ENCODE measurements around the gene TMEM69. TPM values are rescaled to one million over a fixed set of nuclear protein-coding genes. Genes with fewer than 3 reads are reported as not detected.
"Not testable (repeated sequence)": the region's sequence is repeated elsewhere in the genome, so short reads cannot be mapped to it uniquely, and the experiment has no call there.

The TMEM69 gene, protein sequence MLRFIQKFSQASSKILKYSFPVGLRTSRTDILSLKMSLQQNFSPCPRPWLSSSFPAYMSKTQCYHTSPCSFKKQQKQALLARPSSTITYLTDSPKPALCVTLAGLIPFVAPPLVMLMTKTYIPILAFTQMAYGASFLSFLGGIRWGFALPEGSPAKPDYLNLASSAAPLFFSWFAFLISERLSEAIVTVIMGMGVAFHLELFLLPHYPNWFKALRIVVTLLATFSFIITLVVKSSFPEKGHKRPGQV
- 7.5 TPM for total RNA-seq (ENCODE audit: insufficient read depth, low replicate concordance)

DNA sequence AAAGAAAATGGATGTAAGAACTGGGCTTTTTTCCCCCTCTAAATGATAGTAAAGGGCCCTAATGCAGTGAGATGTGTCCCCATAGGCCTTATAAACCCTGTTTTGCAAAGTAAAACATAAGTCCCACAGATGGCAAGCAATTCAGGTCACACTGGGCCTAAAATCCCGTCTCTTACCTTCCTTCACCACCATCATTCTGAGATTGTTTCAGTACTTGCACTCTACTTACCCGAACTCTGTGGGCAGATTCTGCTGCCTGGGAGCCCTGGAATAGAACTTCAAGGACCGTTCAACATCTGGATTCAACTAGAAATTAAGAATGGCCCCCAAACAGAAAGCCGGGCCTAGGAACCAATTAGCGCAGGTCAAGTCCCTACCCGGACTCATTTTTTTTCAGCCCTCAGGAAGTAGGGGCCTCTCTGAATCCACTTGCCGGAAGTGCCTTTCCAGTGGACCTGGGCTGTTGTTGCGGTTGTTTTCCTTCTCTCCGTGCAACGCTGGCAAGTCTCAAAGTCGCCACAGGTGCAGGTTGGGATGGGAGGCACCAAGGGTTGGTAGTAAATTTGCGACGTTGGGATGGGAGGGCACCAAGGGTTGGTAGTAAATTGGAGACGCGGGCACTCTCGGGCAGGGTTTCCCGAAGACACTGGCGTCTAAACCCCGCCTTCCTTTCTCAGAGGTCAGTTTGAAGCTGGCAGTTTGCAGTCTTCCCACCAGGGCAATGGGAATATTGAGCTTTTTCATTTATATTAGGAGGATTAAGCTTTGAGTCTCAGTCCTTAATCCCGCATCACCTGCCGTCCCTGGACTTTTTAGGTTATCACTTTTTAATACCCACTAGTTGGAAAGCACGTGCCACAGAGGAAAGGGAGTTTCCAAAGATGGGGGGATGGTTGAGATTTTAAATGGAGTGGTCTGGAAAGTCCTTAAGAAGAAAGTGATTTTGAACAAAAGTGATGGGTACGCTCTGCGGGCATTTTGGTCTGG, at the start of gene TMEM69:
TMEM69 (plus strand) TSS at position 428 of the 987 bp plus-strand sequence. CDS start 2,888 bp downstream, outside the sequence.
- DNase-seq (ENCODE audit: low spot score) = peak; percentile 93

DNA sequence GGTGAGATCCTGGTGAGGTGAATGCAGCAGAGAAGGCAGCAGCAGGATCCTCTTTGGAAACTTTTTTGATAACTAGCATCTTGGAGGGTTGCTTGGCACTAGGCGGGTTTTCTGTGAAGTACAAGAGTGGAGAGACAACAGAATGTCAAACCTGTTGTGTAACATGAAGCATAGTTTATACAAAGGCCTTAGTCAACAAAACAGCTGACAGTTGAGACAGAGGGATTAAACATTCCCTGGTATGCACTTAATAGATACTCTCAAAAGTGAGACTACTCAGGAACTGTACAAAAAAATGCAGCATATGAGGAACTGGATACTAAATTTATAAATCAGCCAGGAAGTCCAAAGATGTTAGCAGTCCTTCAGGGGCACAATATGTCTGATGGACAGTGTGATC, 47.7 kb upstream of the TMEM69 start:
- DNase-seq (ENCODE audit: low spot score) = no peak

DNA sequence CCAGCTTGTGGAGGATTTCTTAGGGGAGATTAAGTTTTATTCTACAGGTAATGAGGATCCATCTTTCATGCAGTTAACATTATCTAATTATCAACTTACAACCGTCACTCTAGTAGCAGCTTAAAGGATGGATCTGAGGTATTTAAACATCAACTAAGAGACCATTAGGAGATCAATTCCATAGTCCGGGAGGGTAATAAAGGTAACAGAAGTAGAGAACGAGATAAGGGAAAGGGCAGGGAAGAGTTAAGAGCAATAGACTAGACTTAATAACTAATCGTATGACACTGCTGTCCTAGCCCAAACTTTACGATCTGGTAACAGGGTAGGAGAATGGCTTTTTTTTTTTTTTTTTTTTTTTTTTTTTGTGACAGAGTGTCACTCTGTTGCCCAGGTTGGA, 44.7 kb upstream of the TMEM69 start:
- DNase-seq (ENCODE audit: low spot score) = no peak

GRCh38 chr1:45643978-45644377, 44.0 kb upstream of the TMEM69 start:
- DNase-seq (ENCODE audit: low spot score) = no peak

GRCh38 chr1:45644661-45645060, 43.3 kb upstream of the TMEM69 start:
- DNase-seq (ENCODE audit: low spot score) = no peak

GRCh38 chr1:45647248-45648021, 40.5 kb upstream of the TMEM69 start:
- DNase-seq (ENCODE audit: low spot score) = peak; percentile 35

- DNase-seq (ENCODE audit: low spot score) = no peak
These were observed 33.3 kb upstream of the TMEM69 start for GRCh38 chr1:45654540-45655280.

DNA sequence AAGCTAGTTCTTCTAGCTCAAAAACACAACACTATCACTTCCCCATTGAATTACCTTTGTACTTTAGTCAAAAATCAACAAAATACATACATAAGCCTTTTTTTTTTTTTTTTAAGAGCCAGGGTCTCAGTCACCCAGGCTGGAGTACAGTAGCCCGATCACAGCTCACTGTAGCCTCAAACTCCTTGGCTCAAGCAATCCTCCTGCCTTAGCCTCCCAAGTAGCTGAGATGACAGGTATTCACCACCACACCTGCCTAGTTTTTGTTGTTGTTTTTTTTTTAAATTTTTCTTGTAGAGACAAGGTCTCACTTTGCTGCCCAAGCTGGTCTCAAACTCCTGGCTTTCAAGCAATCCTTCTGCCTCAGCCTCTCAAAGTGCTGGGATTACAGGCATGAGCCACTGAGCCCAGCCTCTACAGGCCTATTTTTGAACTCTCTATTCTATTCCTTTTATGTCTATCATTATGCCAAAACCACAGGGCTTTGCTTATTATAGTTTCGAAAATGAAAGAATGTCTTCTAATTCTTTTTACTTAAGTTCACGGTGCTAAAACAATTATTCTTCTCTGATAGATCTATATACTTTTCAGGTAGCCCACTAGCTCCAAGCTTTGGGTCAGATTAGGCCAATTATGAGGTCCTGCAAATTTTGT, 31.3 kb upstream of the TMEM69 start:
- DNase-seq (ENCODE audit: low spot score) = no peak

- no peak for DNase-seq (ENCODE audit: low spot score)
These were observed 29.8 kb upstream of the TMEM69 start for GRCh38 chr1:45658171-45658570.

- no peak for DNase-seq (ENCODE audit: low spot score)
These were observed 28.8 kb upstream of the TMEM69 start for GRCh38 chr1:45659222-45659621.

- DNase-seq (ENCODE audit: low spot score) = no peak
These were observed 27.6 kb upstream of the TMEM69 start for GRCh38 chr1:45660336-45660735.

GRCh38 chr1:45666836-45667235, 21.1 kb upstream of the TMEM69 start:
- DNase-seq (ENCODE audit: low spot score) = no peak

- no peak for DNase-seq (ENCODE audit: low spot score)
These were observed 20.5 kb upstream of the TMEM69 start for GRCh38 chr1:45667321-45668111.

DNA sequence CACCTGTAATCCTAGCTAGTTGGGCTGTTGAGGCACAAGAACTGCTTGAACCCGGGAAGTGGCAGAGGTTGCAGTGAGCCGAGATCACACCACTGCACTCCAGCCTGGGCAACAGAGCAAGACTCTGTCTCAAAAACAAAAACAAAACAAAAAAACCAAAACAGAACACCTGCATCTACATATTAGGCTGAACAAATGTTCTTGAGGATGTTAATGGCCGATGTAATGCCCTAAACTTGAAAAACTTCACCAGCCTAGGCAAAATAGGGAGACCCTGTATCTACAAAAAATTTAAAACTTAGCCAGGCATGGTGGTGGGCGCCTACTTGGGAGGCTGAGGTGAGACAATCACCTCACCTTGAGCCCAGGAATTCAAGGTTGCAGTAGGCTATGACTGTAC, 19.5 kb upstream of the TMEM69 start:
- DNase-seq (ENCODE audit: low spot score) = no peak

DNA sequence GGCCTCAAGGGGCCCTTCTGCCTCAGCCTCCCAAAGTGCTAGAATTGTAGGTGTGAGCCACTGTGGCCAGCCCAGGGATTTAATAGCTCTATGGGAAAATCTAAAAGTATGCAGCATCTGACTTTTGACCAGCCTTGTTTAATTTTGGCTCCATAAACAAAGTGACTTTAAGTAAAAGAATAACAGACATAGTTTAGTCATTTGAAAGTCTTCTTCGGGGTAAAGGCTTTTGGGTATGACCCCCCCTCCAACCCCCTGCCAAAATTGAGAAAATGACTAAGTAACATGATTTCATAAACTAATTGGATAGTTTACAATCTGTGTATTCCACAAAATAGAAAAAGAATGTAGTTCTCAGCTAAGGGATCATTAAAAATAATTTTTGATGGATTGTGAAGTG, 18.6 kb upstream of the TMEM69 start:
- no peak for DNase-seq (ENCODE audit: low spot score)

GRCh38 chr1:45669859-45670655, 17.9 kb upstream of the TMEM69 start:
- DNase-seq (ENCODE audit: low spot score) = no peak

- DNase-seq (ENCODE audit: low spot score) = no peak
These were observed 14.0 kb upstream of the TMEM69 start for GRCh38 chr1:45673956-45674355.

DNA sequence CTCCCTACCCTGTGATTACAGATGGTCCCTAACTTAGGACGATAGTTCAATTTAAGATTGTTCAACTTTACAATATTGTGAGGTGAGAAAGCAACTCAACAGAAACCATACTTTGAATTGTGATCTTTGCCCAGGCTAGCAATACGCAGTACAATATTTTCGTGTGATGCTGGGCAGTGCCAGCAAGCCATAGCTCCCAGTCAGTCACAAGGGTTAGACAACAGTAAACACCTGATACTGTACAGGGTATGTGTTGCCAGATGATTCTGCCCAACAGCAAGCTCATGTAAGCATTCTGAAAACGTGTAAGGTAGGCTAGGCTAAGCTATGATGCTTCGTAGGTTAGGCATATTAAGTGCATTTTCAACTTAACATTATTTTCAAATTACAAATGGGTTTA, 13.5 kb upstream of the TMEM69 start:
- no peak for DNase-seq (ENCODE audit: low spot score)

DNA sequence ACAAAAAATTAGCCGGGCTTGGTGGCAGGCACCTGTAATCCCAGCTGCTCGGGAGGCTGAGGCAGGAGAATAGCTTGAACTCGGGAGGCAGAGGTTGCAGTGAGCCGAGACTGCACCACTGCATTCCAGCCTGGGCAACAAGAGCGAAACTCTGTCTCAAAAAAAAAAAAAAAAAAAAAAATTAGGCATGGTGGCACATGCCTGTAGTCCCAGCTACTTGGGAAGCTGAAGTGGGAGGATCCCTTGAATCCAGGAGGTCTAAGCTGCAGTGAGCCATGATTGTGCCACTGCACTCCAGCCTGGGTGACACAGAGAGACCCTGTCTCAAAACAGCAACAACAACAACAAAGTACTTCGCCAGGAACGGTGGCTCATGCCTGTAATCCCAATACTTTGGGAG, 11.4 kb upstream of the TMEM69 start:
- not testable (repeated sequence) for DNase-seq (ENCODE audit: low spot score)

Data from umbilical cord (tissue), 2 donors.